Jurkat, Clone E6-1 (cell line): ENCODE results near the gene DHX30. TPM values are rescaled to one million over a fixed set of nuclear protein-coding genes. Genes with fewer than 3 reads are reported as not detected.
"Not testable (repeated sequence)": the region's sequence is repeated elsewhere in the genome, so short reads cannot be mapped to it uniquely, and the experiment has no call there.

ENCODE experiments used
- DNase-seq: peaks from one replicate; pipeline ENCODE4 v3.0.0-alpha.2; 2011; ENCODE audit warnings: low read depth, low spot score
- H3K4me3 ChIP-seq: 2 replicates; pipeline ENCODE4 v1.5.1; 2011; ENCODE audit warnings: mild to moderate bottlenecking, low read length, control low read depth, moderate library complexity
- polyA plus RNA-seq: library from polyadenylated mRNA; unstranded; fragments of >200 nt; gene quantifications from one replicate; pipeline ENCODE4 v1.2.1, GENCODE V29; 2012; ENCODE audit warnings: missing spikeins; ENCODE audit not compliant: insufficient read length, insufficient read depth

DHX30 gene
- polyA plus RNA-seq = 88.0 TPM

DNA sequence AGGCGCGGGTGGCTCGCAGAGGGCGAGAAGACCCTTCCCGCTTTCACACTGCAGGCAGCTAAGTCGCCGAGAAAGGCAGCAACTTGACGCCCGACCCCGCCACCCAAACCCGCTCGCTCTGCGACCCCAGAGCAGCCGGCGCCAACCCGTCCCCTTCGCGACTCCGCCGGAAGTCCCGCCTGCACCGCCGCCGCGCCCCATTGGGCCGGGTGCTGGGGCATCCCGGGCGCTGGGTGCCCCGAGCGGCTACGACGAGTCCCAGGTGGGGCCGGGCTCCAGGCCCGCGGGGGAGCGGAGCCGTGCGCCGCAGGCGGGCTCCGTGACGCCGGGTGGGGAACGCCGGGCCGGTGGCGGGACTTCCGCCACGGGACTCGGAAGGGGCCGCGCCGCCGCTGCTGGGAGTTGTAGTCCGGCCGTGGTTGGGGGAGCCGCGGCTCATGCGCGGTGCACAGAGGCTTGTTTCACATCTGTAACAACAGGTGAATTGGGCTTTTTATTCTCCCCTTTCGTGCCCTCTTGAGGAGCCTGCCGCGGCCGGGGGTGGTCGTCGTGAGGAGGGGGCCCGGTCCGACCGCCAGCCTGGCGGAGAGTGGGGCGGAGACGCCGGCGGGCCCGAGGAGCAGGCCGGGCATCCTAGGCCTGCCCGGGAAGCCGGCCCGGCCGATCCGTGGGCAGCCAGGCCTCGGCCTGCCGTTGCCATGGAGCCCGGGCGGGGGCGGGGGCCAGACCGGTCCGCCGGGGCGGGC, at the start of gene DHX30:
Gene DHX30 (plus strand): TSS at position 405 of the 746 bp plus-strand sequence. CDS start 7,546 bp downstream, outside the sequence.
- peak; percentile 67 for DNase-seq
- H3K4me3 ChIP-seq = peak within 1 kb of the TSS; percentile 94

DNA sequence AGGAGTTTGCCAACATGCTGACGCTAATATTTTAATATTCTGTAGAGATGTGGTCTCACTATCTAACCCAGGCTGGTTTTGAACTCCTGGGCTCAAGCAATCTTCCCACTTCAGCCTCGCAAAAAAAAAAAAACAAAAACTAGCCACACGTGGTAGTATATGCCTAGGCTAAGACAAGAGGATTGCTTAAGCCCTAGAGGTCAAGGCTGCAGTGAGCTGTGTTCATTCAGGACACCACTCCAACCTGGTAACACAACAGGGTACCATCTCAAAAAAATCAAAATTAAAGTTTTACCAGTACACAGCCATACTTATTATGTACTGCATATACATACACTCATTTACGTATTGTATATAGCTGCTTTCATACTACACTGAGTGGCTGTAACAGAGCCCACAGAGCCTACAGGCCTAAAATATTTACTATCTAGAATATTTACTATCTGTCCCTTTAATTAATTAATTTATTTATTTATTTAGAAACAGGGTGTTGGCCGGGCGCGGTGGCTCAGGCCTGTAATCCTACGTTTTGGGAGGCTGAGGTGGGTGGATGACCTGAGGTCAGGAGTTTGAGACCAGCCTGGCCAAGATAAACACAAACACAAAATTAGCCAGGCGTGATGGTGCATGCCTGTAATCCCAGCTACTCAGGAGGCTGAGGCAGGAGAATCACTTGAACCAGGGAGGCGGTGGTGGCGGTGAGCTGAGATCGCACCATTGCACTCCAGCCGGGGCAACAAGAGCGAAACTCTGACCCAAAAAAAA, 44.5 kb upstream of the DHX30 start:
- no peak for DNase-seq
- H3K4me3 ChIP-seq = no peak overlapping the region

DNA sequence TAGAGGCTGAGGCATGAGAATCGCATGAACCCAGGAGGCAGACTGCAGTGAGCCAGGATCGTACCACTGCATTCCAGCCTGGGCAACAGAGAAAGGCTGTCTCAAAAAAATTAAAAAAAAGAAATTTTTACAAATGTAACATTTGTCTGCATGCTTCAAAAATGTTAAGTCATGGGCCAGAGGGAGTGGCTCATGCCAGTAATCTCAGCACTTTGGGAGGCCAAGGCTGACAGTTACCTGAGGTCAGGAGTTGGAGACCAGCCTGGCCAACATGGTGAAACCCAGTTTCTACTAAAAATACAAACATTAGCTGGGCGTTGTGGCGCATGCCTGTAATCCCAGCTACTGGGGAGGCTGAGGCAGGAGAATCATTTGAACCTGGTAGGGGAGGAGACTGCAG, 42.7 kb upstream of the DHX30 start:
- H3K4me3 ChIP-seq, DNase-seq: not testable (repeated sequence)

DNA sequence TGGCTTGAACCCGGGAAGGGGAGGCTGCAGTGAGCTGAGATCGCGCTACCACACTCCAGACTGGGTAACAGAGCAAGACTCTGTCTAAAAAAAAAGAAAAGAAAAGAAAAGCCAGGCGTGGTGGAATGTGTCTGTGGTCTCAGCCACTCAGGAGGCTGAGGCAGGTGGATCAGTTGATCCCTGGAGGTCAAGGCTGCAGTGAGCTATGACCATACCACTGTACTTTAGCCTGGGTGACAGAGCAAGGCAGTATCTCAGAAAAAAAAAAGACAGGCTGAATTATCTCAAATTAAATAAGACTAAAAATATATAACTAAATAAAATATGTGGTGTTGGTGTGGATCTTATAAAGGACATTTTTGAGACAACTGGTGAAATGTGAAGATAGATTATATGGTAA, 41.9 kb upstream of the DHX30 start:
- no peak for DNase-seq
- H3K4me3 ChIP-seq = no peak overlapping the region

- H3K4me3 ChIP-seq = no peak overlapping the region
Observed at GRCh38 chr3:47762233-47762632, 40.7 kb upstream of the DHX30 start.

DNA sequence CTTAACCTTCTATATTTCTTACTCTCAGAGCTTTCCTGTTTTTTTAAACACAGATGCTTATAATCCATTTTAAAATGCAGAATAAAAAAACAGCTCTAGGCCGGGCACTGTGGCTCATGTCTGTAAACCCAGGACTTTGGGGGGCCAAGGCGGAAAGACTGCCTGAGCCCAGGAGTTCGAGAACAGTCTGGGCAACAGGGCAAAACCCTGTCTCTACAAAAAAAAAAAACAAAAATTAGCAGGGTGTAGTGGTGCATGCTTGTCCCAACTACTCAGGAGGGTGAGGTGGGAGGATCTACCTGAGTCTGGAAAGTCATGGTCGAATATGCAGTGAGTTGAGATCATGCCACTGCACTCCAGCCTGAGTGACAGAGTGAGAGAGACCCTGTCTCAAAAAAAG, 36.8 kb upstream of the DHX30 start:
- DNase-seq = no peak
- no peak overlapping the region for H3K4me3 ChIP-seq

More at GRCh38 chr3:47762233-47762632, 40.7 kb upstream of the DHX30 start:
- no peak for DNase-seq

DNA sequence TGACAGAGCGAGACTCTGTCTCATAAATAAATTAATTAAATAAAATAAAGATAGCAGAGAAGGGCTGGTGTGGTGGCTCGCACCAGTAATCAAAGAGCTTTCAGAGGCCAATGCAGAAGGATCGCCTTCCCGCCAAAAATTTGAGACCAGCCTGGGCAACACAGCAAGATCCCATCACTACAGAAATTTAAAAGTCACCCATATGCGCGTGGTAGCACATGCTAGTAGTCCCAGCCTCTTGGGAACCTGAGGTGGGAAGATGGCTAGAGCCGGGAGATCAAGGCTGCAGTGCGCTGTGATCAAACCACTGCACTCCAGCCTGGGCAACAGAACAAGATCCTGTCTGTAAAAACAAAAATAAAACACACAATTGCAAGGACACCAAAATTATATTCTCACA, 30.9 kb upstream of the DHX30 start:
- no peak for DNase-seq
- no peak overlapping the region for H3K4me3 ChIP-seq

- no peak for DNase-seq
- H3K4me3 ChIP-seq = no peak overlapping the region
Observed at GRCh38 chr3:47772788-47773187, 30.1 kb upstream of the DHX30 start.

GRCh38 chr3:47778746-47779145, 24.2 kb upstream of the DHX30 start:
- no peak for DNase-seq
- no peak overlapping the region for H3K4me3 ChIP-seq

GRCh38 chr3:47780741-47781684, 21.9 kb upstream of the DHX30 start:
- H3K4me3 ChIP-seq = peak overlapping the region; percentile 68
- peak; percentile 42 for DNase-seq

DNA sequence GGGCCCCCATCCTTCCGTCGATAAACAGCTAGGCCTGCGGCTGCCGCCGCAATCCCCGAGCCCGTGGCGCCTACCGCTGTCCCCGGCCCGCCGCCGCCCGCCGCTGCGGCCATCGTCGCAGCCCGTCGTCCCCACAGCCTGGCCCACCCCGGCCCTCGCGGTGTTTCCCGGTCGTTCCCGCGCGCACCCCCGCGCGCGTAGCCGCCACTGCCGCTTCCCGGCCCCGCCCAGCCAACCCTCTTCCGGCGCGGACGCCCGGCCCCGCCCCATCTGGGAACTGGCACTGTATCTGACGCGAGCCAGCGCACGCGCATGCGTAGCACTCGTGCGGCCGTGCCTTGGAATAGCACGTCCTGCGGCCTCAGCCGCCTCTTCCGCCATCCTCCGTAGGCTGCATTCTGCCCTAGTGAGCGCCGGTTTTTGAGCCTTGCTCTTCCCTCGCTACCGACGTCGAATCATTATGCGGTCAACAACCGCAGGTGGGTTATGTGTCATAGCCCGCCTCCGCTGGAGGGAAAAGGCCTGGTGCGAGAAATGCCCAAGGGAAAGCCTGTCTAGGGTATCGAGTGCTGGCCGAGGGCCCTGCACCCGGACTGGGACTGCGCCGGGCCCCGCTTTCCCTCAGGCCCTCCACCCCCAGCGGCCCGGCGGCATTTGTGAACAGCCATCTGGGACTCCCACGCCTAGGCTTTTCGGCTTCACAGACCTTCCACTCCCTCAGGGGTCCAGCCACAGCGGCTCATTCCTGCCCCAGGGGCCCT, 21.1 kb upstream of the DHX30 start, which contains the start of gene SMARCC1:
Gene SMARCC1 (minus strand): TSS at position 209 of the 761 bp plus-strand sequence. CDS start 96 bp downstream, at position 113.
- peak within 1 kb of the TSS; percentile 68 for H3K4me3 ChIP-seq
- DNase-seq = peak; percentile 96

- no peak for DNase-seq
- peak overlapping the region; percentile 68 for H3K4me3 ChIP-seq
Observed at GRCh38 chr3:47782446-47783308, 20.3 kb upstream of the DHX30 start.

DNA sequence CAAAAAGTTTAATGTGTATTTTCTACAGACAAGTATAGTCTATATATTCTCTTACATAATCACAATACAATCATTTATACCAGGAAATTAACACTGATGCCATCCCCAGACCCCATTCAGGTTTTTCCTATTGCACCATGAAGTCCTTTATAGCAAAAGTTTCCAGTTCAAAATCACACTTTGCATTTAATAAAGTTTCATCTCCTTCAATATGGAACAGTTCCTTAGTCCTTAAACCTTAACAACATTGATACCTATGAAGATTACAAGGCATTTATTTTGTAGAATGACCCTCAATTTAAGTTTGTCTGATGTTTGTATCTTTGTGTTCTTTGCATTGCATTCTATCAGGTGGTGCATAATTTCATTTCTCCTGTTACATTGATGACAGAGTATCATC, 19.3 kb upstream of the DHX30 start:
- no peak overlapping the region for H3K4me3 ChIP-seq
- DNase-seq = no peak

- no peak for DNase-seq
- no peak overlapping the region for H3K4me3 ChIP-seq
Observed at GRCh38 chr3:47791193-47791855, 11.6 kb upstream of the DHX30 start.

DNA sequence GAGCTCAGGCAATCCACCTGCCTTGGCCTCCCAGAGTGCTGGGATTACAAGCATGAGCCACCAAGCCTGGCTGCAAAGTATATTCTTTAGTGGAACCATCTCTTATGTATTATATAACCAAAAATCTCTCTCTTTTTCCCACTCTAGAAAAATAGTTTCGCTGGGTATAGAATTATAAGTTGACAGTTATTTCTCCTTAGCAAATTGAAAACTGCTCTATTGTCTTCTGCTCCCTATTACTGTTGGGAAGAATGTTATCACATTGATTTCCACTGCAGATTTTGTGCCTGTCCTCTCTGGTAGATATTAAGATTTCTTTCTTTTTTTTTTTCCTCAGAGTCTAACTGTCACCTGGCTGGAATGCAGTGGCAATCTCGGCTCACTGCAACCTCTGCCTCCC, 10.2 kb upstream of the DHX30 start:
- no peak overlapping the region for H3K4me3 ChIP-seq
- no peak for DNase-seq

DNA sequence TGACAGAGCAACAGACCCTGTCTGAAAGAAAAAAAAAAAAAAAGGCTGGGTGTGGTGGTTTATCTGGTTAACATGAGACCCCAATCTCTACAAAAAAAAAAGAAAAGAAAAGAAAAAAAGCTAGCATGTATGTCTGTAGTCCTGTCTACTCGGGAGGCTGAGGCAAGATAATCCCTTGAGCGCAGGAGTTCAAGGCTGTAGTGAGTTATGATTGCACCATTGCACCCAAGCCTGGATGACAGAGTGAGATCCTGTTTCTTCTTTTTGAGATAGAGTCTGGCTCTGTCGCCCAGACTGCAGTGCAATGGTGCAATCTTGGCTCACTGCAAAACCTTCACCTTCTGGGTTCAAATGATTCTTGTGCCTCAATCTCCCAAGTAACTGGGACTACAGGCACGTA, 8.4 kb upstream of the DHX30 start:
- no peak overlapping the region for H3K4me3 ChIP-seq
- no peak for DNase-seq

DNA sequence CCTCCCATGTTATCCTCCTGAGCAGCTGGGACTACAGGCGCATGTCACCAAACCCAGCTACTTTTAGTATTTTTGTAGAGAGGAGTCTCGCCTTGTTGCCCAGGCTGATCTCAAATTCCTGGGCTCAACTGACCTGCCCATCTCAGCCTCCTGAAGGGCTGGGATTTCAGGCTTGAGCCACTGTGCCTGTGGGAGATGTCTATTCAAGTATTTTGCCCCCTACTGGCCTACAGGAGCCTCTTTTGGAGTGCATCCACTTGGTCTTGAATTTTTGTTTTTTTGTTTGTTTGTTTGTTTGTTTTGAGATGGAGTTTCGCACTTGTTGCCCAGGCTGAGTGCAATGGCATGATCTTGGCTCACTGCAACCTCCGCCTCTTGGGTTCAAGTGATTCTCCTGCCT, 3.2 kb upstream of the DHX30 start:
- H3K4me3 ChIP-seq = no peak overlapping the region
- no peak for DNase-seq
